Body of pancreas (tissue), 4 donors: Measurements from ENCODE around the gene GABRQ. TPM values are rescaled to one million over a fixed set of nuclear protein-coding genes. Genes with fewer than 3 reads are reported as not detected.
"Not testable (repeated sequence)": the region's sequence is repeated elsewhere in the genome, so short reads cannot be mapped to it uniquely, and the experiment has no call there.

Source experiments
- ATAC-seq: fragments of 150-250 bp; one replicate; pipeline ENCODE4 v1.9.1; 2016
- DNase-seq, 4 donors: peaks; one replicate each; pipeline ENCODE4 v3.0.0-alpha.2; 2019
- H3K27ac ChIP-seq, 4 donors: fragments of 200-600 bp; sonication (generic); 1 replicate in 3 of 4; 2 replicates in 1 of 4; pipeline versions ENCODE4 v1.5.1 to v1.6.1; 2016 to 2019; ENCODE audit warnings: mild to moderate bottlenecking in 1 of 4, mixed read lengths in 1 of 4, moderate library complexity in 1 of 4
- H3K27me3 ChIP-seq, 2 donors: fragments of 200-600 bp; sonication (generic); one replicate each; pipeline ENCODE4 v1.6.0; 2016; ENCODE audit warnings: mild to moderate bottlenecking in 1 of 2
- H3K36me3 ChIP-seq, 2 donors: fragments of 200-600 bp; sonication (generic); replicated peaks in 1 of 2; 2 replicates each; pipeline ENCODE4 v1.5.1; 2016; ENCODE audit warnings: low read depth in 2 of 2; ENCODE audit not compliant: insufficient read depth in 1 of 2
- H3K4me1 ChIP-seq: fragments of 200-600 bp; sonication (generic); one replicate; pipeline ENCODE4 v1.6.0; 2016
- H3K4me3 ChIP-seq, 2 donors: fragments of 200-600 bp; sonication (generic); 1 replicate in 1 of 2; 2 replicates in 1 of 2; pipeline ENCODE4 v1.5.1; 2016 to 2019
- H3K9me3 ChIP-seq, 3 donors: fragments of 200-600 bp; sonication (generic); 1 replicate in 2 of 3; 2 replicates in 1 of 3; pipeline ENCODE4 v1.5.1; 2016
- WGBS, 2 donors: methylation state at CpG; one replicate each; pipeline ENCODE4 v1.1.5; 2017; 5-methylcytosine and 5-hydroxymethylcytosine counted together
- intact Hi-C: fragments of 100-400 bp; cut with DNase I; formaldehyde crosslinking; loops from one replicate; pipeline ENCODE4 v1.15.1; 2023
- total RNA-seq, 2 donors: library from RNA; depleted of rRNA; stranded (reverse); fragments of >200 nt; gene quantifications; one replicate each; pipeline ENCODE4 v1.1.0, GENCODE V29; 2016

Gene GABRQ
- total RNA-seq, 2 donors from 2014 or later: not detected

GRCh38 chrX:152706500-152706899 lies 68.8 kb downstream of the GABRQ start:
- H3K4me1 ChIP-seq, H3K36me3 ChIP-seq, H3K4me3 ChIP-seq, DNase-seq, H3K9me3 ChIP-seq, H3K27me3 ChIP-seq, ATAC-seq, H3K27ac ChIP-seq, intact Hi-C loops: not testable (repeated sequence)
- WGBS, 2 donors: 15% methylated on average over 2 of the region's 7 CpGs; no CpG with 5 or more reads in 1 of the 2 donors

Other genes with a start within 250 kb of the GABRQ start
- gene GABRA3, start 186.6 kb upstream of the GABRQ start, total RNA-seq: not detected
- gene MAGEA3, start 60.9 kb downstream of the GABRQ start, total RNA-seq: not detected
- gene CSAG2, start 71.4 kb downstream of the GABRQ start, total RNA-seq: not detected
- not detected for gene MAGEA2B, start 76.7 kb downstream of the GABRQ start, total RNA-seq
- not detected for gene CSAG1, start 95.8 kb downstream of the GABRQ start, total RNA-seq
- gene MAGEA12, start 95.9 kb downstream of the GABRQ start, total RNA-seq: not detected
- gene MAGEA2, start 115.9 kb downstream of the GABRQ start, total RNA-seq: not detected
- gene CSAG3, start 121.3 kb downstream of the GABRQ start, total RNA-seq: not detected
- gene MAGEA6, start 131.8 kb downstream of the GABRQ start, total RNA-seq: not detected
- 10 to 100 TPM; 15.0 to 17.8 TPM for gene CETN2, start 192.9 kb downstream of the GABRQ start, total RNA-seq
- gene NSDHL, start 193.2 kb downstream of the GABRQ start, total RNA-seq: 10 to 100 TPM in 1 of 2 donors, 1 to 10 TPM in 1; 3.4 to 20.1 TPM